Activated T-cell treated with anti-CD3 and anti-CD28 coated beads, Interleukin-2, amount 50 U/mL, for 1 hour (primary cell): ENCODE results near the gene CLCN3.
A peak's percentile ranks its signal among the peaks of the same experiment; 100 is the strongest.
"Not testable (repeated sequence)": the region's sequence is repeated elsewhere in the genome, so short reads cannot be mapped to it uniquely, and the experiment has no call there.

Experiments
- DNase-seq: peaks from one replicate; pipeline ENCODE4 v3.0.0-alpha.2; 2020

Gene CLCN3

DNA sequence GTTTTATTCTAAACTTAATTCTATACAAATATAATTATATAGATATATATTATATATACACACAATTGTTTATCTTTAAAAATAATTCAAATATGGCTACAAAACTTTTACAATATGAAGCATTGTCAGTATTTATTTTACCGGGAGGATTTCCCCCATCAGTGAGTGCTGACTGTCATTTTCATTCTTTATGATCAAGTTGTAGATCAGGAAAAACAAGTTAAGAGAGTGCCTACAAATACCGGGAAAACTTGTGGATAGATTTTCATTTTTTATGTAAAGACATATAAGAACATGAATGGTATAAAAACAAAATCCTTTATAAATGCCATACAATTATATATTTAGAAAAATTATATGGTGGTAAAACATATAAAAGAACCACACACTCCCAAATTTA lies 37.8 kb downstream of the CLCN3 start:
- no peak for DNase-seq

- DNase-seq, result no peak
Measured at GRCh38 chr4:169658975-169659715, 38.8 kb downstream of the CLCN3 start.

GRCh38 chr4:169659716-169660670 lies 39.6 kb downstream of the CLCN3 start:
- DNase-seq, result peak; percentile 28

DNA sequence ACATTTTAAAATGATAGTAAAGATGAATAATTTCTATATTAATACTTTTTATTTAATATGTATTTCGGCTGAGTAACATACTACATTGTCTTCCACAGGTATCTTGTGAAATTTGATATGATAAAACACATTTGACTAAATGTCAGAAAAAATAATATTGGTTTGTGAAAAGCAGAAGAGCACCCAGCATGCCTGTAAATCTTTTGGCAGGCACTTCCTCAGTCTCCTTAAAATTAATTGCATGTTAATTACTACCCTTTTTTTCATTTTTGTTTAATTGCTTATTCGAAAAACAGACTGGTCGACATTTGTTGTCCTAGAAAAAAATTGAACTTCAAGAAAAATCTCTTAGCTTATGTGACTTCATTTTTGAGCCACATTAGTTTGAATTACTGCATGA lies 40.6 kb downstream of the CLCN3 start:
- no peak for DNase-seq

DNA sequence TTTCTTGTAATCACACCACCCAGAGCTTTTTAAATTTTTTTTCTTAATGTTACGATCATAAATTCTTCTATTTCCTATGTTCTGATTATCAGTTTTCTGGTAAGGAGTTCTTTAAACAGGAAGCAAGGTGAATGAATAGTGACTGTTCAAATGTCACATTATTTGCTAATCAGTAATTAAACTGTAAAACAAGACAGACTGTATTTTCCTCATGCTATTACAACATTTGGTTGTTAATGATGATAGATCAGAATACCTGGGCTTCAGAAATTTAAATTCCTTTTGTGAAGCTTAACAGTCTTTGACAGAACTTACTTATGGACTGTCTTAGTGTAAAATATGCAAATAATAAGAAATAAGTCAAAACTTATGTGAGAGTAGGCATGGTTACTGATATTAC lies 41.4 kb downstream of the CLCN3 start:
- no peak for DNase-seq

DNA sequence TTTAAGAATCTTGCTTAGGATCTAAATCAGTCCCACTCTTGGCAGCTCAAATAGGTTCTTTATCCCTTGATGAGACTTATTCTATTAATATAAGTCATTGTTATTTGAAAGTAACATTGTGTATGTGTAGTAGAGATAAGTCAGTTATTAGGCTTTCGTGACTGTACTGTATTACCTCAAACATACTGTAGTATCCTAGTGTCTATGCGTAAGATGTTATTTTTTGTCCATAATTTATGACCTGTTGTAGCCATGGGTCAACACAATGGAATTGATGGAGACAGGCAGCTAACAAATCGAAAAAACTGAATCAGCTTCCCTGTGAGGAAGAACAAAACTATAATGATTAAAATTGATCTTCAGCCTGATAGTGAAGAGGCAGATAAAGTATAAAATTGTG lies 41.8 kb downstream of the CLCN3 start:
- DNase-seq, result no peak

DNA sequence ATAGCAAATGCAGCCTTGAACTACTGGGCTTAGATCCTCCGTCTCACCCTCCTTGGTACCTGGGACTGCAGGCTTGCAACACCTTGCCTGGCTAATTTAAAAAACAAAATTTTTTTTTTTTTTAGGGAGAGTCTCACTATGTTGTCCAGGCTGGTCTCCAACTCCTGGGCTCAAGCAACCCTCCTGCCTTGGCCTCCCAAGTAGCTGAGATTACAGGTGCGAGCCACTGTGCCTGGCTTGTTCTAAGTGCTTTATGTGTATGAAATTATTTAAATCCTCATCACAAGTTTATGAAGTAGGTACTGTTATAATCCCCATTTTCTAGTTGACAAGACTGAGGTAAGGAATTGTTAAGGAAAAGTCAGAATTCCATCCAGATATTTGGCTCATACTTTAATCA lies 43.0 kb downstream of the CLCN3 start:
- no peak for DNase-seq

- DNase-seq, result no peak
Measured at GRCh38 chr4:169663831-169664230, 43.5 kb downstream of the CLCN3 start.

GRCh38 chr4:169664615-169665014 lies 44.2 kb downstream of the CLCN3 start:
- no peak for DNase-seq

DNA sequence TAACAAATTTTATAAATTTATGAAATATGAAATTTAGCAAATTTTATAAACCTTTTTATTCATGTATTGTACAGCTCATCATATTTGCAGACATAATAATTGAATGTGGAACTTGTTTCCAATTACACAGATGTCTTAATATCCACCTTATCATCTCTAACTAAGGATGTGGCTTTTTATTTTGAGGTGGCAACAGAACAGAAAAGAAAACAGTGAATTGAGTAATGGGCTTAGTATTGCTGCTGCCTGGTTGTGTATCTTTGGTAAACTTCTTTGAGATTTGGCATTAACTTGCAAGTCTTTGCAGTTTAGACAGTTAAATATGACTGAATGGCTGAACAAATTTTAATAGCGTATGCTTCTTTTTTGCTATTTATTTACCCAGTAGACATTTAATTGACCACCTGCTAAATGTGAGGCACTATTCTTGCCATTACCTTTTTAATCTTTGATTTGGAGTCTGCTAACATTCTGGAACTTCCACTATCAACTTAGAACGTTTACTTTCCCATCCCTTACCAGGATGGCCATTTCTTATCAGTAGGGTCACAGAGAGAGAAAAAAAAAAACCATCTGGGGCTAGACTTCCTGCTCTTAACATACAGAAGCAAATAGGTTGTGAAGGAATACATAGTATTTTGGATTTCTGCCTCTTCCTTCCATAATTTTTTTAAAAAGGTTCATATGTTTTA lies 44.8 kb downstream of the CLCN3 start:
- DNase-seq, result no peak

GRCh38 chr4:169668069-169668721 lies 47.8 kb downstream of the CLCN3 start:
- DNase-seq, result no peak

DNA sequence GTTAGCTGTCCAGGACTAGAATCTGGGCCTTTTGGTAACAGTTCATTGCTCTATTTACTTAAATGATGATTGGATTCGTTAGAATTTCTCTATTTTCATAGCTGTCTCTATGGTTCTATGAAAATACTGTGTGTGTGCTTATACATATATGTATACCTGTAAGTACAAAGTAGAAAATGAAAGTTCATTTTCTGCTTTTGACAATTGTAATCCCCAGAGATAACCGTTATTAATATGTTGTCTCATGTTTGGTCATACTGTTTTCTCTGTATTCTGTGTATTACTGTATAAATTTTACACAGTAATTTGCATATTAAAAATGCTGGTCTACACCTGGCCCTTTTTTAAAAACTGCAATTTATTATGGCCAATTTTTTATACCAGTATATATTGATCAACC lies 55.4 kb downstream of the CLCN3 start:
- no peak for DNase-seq

GRCh38 chr4:169677150-169677748 lies 56.9 kb downstream of the CLCN3 start:
- DNase-seq, result no peak

DNA sequence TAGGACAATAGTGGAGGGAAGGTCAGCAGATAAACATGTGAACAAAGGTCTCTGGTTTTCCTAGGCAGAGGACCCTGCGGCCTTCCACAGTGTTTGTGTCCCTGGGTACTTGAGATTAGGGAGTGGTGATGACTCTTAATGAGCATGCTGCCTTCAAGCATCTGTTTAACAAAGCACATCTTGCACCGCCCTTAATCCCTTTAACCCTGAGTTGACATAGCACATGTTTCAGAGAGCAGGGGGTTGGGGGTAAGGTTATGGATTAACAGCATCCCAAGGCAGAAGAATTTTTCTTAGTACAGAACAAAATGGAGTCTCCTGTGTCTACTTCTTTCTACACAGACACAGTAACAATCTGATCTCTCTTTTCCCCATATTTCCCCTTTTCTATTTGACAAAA lies 58.1 kb downstream of the CLCN3 start:
- DNase-seq, result not testable (repeated sequence)

GRCh38 chr4:169678951-169679591 lies 58.7 kb downstream of the CLCN3 start:
- DNase-seq, result not testable (repeated sequence)

- DNase-seq, result no peak
Measured at GRCh38 chr4:169682372-169683047, 62.1 kb downstream of the CLCN3 start.

DNA sequence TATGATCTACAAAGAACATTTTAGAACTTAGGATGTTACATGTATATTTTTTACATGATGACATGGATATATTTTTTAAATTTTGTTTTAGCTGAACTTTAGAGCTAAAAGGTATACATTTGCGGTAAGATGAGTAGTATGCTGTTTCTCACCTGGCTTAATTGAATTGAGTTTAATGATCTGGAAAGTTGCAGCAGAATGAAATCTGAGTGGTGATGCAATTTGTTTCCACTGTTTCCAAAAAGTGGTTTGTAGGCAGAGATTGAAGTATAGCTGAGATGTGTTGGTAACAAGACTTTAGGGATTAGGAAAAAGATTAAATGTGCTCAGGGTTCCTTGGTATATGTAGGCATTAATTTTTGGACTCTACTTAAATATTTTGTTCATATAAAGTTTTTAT lies 69.3 kb downstream of the CLCN3 start:
- no peak for DNase-seq

DNA sequence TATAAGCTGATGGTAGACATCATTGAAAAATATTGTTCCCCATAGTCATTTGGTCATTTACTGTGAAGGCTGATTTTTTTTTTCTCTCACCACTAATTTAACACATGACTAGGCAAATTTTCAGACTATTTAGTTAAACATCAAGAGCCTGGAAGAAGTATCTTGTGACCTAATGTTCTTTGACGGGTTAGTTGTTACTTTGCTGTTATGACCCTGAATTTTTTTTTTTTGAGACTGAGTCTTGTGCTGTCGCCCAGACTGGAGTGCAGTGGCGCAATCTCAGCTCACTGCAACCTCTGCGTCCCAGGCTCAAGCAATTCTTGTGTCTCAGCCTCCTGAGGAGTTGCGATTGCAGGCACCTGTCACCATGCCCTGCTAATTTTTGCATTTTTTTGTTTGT lies 70.4 kb downstream of the CLCN3 start:
- DNase-seq, result no peak

GRCh38 chr4:169698331-169698730 lies 78.0 kb downstream of the CLCN3 start:
- DNase-seq, result no peak

- DNase-seq, result no peak
Measured at GRCh38 chr4:169707958-169708643, 87.7 kb downstream of the CLCN3 start.

DNA sequence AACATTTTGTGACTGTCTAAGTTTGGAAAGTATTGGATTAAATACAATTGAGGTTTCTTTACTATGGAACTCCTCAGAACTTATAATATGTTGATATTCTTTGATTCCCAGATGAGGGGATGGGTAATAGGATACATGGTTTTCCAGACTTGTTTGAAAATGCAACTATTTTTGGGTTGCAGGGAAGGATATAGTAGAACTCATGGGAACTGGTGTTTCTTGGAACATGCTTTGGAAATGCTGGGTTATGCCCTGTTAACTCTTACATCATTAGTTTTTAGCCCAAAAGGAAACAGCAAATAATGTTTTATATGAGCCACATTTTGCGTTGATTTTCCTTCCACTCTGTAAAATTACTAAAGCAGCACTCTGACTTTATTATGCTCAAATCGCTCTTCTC lies 95.4 kb downstream of the CLCN3 start:
- DNase-seq, result no peak
